C4-2B (cell line): ENCODE data around the gene MALRD1.

Experiments used
- CTCF ChIP-seq: fragments of 450-650 bp; conservative IDR thresholded peaks from 2 replicates; pipeline ENCODE4 v1.5.1; 2017; ENCODE audit warnings: mild to moderate bottlenecking
- ZFX ChIP-seq: fragments of 450-650 bp; IDR thresholded peaks from 2 replicates; pipeline ENCODE4 v1.6.1; 2017

- TF ChIP-seq CTCF = no peak
- TF ChIP-seq ZFX = no peak
These were observed 7.4 kb upstream of the MALRD1 start for GRCh38 chr10:19041171-19041570.
